NOMO-1 treated with dmso at 0.1 percent for 144 hours (cell line): ENCODE data around the gene SYNDIG1L.
A peak's percentile ranks its signal among the peaks of the same experiment; 100 is the strongest.

ENCODE experiments used
- DNase-seq: peaks from one replicate; lab custom pipeline; 2025; ENCODE audit not compliant: unreplicated experiment; lab: John Stamatoyannopoulos, UW

Gene SYNDIG1L

GRCh38 chr14:74364271-74364880 lies 61.6 kb downstream of the SYNDIG1L start:
- DNase-seq: no peak

- peak; percentile 59 for DNase-seq
Measured at GRCh38 chr14:74362361-74362915, 63.6 kb downstream of the SYNDIG1L start.

GRCh38 chr14:74360163-74360562 lies 65.8 kb downstream of the SYNDIG1L start:
- no peak for DNase-seq

DNA sequence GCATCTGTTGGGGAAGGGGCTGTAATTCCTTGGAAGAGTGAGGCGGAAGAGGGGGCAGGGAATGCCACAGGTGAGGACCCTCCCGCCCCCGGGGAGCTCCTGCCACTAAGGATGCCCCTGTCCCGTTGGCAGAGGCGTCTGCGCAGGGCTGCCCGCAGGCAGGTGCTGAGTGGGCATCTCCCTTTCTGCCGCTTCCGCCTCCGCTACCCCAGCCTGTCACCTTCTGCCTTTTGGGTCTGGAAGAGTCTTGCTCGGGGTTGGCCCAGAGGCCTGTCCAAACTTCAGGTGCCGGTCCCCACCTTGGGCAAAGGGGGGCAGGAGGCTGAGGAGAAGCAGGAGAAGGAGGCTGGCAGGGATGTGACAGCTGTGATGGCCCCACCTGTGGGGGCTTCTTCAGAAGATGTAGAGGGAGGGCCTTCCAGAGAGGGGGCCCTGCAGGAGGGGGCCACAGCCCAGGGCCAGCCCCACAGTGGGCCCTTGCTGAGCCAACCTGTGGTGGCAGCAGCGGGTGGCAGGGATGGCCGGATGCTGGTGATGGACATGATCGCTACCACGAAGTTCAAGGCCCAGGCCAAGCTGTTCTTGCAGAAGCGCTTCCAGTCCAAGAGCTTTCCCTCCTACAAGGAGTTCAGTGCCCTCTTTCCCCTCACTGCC lies 67.7 kb downstream of the SYNDIG1L start:
- DNase-seq: no peak

DNA sequence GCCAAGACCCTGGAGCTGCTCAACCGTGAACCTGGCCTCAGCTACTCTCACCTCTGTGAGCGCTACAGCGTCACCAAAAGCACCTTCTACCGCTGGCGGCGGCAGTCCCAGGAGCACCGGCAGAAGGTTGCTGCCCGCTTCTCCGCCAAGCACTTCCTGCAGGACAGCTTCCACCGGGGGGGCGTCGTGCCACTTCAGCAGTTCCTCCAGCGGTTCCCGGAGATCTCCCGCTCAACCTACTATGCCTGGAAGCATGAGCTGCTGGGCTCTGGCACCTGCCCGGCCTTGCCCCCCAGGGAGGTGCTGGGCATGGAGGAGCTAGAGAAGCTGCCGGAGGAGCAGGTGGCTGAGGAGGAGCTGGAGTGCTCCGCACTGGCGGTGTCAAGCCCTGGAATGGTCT lies 68.4 kb downstream of the SYNDIG1L start:
- no peak for DNase-seq

DNA sequence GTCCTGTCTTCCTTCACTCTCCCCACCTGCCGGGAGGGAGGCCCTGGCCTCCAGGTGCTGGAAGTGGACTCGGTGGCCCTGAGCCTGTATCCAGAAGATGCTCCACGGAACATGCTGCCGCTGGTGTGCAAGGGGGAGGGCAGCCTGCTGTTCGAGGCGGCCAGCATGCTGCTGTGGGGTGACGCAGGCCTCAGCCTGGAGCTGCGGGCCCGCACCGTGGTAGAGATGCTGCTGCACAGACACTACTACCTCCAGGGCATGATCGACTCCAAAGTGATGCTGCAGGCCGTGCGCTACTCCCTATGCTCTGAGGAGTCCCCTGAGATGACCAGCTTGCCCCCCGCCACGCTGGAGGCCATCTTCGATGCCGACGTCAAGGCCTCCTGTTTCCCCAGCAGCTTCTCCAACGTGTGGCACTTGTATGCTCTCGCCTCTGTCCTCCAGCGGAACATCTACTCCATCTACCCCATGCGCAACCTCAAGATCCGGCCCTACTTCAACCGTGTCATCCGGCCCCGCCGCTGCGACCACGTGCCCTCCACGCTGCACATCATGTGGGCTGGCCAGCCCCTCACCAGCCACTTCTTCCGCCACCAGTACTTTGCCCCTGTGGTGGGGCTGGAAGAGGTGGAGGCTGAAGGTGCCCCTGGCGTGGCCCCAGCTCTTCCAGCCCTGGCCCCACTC lies 69.0 kb downstream of the SYNDIG1L start:
- DNase-seq: no peak
